NB4 (cell line): ENCODE results near the gene NKX2-1.

Experiments
- POLR2A ChIP-seq: IDR thresholded peaks from 2 replicates; pipeline ENCODE4 v1.6.1; 2011; ENCODE audit warnings: mild to moderate bottlenecking; ENCODE audit not compliant: insufficient read length; ENCODE audit errors: extremely low read depth
- TF ChIP-seq, protein P1 (sequence below): IDR thresholded peaks from one replicate; pipeline ENCODE4 v1.5.1; 2012; ENCODE audit warnings: low read depth, low read length
- TF ChIP-seq, protein P2 (sequence below): IDR thresholded peaks from 2 replicates; pipeline ENCODE4 v1.6.1; 2011; ENCODE audit warnings: low read depth, low read length

DNA sequence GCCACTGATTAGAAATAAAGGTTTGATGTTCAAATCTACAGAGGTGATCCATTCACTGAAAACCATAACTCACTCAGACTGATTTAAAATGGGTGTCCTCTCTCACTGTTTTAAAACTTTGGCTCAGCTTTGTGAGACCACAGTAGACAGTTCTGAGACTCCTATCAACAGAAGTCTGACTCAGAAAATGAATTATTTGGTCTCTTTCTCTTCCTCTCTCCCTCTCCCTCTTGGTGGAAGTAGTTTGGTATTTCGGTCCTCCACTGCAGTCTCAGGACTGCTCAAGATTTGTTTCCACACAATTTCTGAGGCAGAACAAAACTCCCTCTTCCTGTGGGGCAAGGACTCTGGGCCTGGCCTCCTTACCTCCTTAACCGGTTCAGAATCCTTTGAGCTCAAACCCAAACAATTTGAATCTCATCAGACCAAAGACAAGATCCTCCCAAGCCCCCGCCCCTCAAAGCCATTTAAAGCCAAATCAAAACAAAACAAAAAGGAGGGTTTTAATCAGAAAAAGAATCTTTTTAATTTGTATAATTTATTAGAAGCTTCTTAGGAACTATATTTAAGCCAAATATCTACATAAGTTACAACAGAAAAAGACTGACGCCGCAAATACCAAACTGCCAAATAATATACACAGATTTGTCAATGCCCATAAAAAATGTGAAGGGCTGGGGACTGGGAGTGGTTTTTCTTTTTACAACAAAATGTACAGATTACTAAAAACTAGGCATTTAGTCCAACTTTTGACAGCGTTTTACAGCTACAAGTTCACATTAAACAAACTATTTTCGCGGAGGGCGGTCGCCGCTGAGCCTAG is 3.9 kb downstream of the NKX2-1 start:
- no peak for TF ChIP-seq POLR2A
- TF ChIP-seq, protein P1, sequence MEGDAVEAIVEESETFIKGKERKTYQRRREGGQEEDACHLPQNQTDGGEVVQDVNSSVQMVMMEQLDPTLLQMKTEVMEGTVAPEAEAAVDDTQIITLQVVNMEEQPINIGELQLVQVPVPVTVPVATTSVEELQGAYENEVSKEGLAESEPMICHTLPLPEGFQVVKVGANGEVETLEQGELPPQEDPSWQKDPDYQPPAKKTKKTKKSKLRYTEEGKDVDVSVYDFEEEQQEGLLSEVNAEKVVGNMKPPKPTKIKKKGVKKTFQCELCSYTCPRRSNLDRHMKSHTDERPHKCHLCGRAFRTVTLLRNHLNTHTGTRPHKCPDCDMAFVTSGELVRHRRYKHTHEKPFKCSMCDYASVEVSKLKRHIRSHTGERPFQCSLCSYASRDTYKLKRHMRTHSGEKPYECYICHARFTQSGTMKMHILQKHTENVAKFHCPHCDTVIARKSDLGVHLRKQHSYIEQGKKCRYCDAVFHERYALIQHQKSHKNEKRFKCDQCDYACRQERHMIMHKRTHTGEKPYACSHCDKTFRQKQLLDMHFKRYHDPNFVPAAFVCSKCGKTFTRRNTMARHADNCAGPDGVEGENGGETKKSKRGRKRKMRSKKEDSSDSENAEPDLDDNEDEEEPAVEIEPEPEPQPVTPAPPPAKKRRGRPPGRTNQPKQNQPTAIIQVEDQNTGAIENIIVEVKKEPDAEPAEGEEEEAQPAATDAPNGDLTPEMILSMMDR: no peak
- TF ChIP-seq, protein P2, sequence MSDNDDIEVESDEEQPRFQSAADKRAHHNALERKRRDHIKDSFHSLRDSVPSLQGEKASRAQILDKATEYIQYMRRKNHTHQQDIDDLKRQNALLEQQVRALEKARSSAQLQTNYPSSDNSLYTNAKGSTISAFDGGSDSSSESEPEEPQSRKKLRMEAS: no peak
